ENCODE results near the gene FIZ1. TPM values are rescaled to one million over a fixed set of nuclear protein-coding genes. Genes with fewer than 3 reads are reported as not detected.

The FIZ1 gene
- total RNA-seq, 1 experiment from 2014 or later: 21.5 TPM

GRCh38 chr19:55581823-55582223 lies 17.5 kb downstream of the FIZ1 start:
- Histone ChIP-seq H2BK20ac (ENCODE audit: low read depth, low read length, poor library complexity, severe bottlenecking) (no peak overlapping the region), H3K4me2 (ENCODE audit: insufficient read depth, insufficient read length, low read length) (peak overlapping the region; percentile 76), H2BK12ac (ENCODE audit: insufficient read length, low read depth, low read length) (no peak overlapping the region), H3K23me2 (ENCODE audit: insufficient read length, low read depth, low read length, poor library complexity, severe bottlenecking) (peaks cover 3% of the 10 kb centered on the region), H4K8ac (replicated peaks; ENCODE audit: insufficient read length, low read depth, low read length) (no peak overlapping the region), H2BK15ac (ENCODE audit: low read depth, low read length) (no peak overlapping the region), H3K27ac (ENCODE audit: insufficient read length, low read depth, low read length) (no peak overlapping the region), H2BK5ac (ENCODE audit: insufficient read length, low read length) (no peak overlapping the region), H3K27me3 (ENCODE audit: insufficient read depth, low read length) (no peaks in the 10 kb centered on the region), H3K9ac (ENCODE audit: extremely low read depth, insufficient read length, low read length) (no peak overlapping the region), H2AFZ (ENCODE audit: low read length) (no peak overlapping the region), H3K79me1 (ENCODE audit: insufficient read depth, low read depth, low read length, poor library complexity, severe bottlenecking) (peaks cover 3% of the 10 kb centered on the region), H3K14ac (ENCODE audit: insufficient read depth, low read length) (no peak overlapping the region), H2AK5ac (ENCODE audit: insufficient read length, low read length) (no peak overlapping the region), H3K79me2 (ENCODE audit: insufficient read depth, low read length) (peaks cover 1% of the 10 kb centered on the region; the same call in 1 of the 2 replicates), H2BK120ac (ENCODE audit: low read depth, low read length, poor library complexity, severe bottlenecking) (no peak overlapping the region), H3K18ac (ENCODE audit: insufficient read length, low read depth, low read length) (no peak overlapping the region), H3K4me1 (ENCODE audit: insufficient read depth, low read length) (no peaks in the 10 kb centered on the region), H3K56ac (ENCODE audit: insufficient read length, low read depth, low read length) (no peak overlapping the region), H3K23ac (ENCODE audit: insufficient read length, low read depth, low read length) (no peak overlapping the region), H3K9me3 (ENCODE audit: control insufficient read depth, low read depth, low read length) (no peaks in the 10 kb centered on the region), H4K91ac (ENCODE audit: insufficient read length, low read depth, low read length) (no peak overlapping the region), H3T11ph (ENCODE audit: low read length) (no peak overlapping the region), H3K4ac (ENCODE audit: low read depth, low read length) (no peak overlapping the region), H4K20me1 (ENCODE audit: control insufficient read depth, insufficient read depth, insufficient read length) (no peaks in the 10 kb centered on the region), H4K5ac (ENCODE audit: insufficient read length, low read depth, low read length) (no peak overlapping the region)
- no CpG with 5 or more reads among the region's 6 CpGs for WGBS (ENCODE audit: extremely low coverage, insufficient read length, low lambda C conversion rate)
- peaks cover 19 to 21% of the 10 kb centered on the region in 2 experiments for H3K4me1 Mint-ChIP-seq
- DNase-seq: no peak
- TF ChIP-seq, protein P1, sequence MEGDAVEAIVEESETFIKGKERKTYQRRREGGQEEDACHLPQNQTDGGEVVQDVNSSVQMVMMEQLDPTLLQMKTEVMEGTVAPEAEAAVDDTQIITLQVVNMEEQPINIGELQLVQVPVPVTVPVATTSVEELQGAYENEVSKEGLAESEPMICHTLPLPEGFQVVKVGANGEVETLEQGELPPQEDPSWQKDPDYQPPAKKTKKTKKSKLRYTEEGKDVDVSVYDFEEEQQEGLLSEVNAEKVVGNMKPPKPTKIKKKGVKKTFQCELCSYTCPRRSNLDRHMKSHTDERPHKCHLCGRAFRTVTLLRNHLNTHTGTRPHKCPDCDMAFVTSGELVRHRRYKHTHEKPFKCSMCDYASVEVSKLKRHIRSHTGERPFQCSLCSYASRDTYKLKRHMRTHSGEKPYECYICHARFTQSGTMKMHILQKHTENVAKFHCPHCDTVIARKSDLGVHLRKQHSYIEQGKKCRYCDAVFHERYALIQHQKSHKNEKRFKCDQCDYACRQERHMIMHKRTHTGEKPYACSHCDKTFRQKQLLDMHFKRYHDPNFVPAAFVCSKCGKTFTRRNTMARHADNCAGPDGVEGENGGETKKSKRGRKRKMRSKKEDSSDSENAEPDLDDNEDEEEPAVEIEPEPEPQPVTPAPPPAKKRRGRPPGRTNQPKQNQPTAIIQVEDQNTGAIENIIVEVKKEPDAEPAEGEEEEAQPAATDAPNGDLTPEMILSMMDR (conservative IDR thresholded peaks at IDR 0.05): no peak
- no peak overlapping the region for H3K27ac Mint-ChIP-seq
- H3K36me3 Mint-ChIP-seq (ENCODE audit: insufficient read depth in 1 of 3, low read depth in 3 of 3): peaks cover 6 to 15% (median 10%) of the 10 kb centered on the region in 3 experiments
- peaks cover 9% of the 10 kb centered on the region for H3K27me3 Mint-ChIP-seq (ENCODE audit: low read depth)
- no peaks in the 10 kb centered on the region for H3K9me3 Mint-ChIP-seq
- H3K4me3 Mint-ChIP-seq: peak overlapping the region in 1 of 2 experiments; percentile 89; a peak in 1 of 5 replicates
